Glutamatergic neuron (in vitro differentiated cells): Measurements from ENCODE around the gene FAM120A. TPM values are rescaled to one million over a fixed set of nuclear protein-coding genes. Genes with fewer than 3 reads are reported as not detected.

Source experiments
- DNase-seq: peaks from one replicate; pipeline ENCODE4 v3.0.0; 2022
- H3K27ac Mint-ChIP-seq: one replicate; pipeline ENCODE4 v1.8.0; 2020; ENCODE audit warnings: mild to moderate bottlenecking, mixed read lengths, inconsistent platforms; ENCODE audit not compliant: unreplicated experiment
- H3K27me3 Mint-ChIP-seq: one replicate; pipeline ENCODE4 v1.8.0; 2020; ENCODE audit warnings: mild to moderate bottlenecking, moderate library complexity, mixed read lengths, inconsistent platforms; ENCODE audit not compliant: unreplicated experiment
- H3K36me3 Mint-ChIP-seq: one replicate; pipeline ENCODE4 v1.8.0; 2020; ENCODE audit warnings: mild to moderate bottlenecking, mixed read lengths, inconsistent platforms; ENCODE audit not compliant: unreplicated experiment
- H3K4me1 Mint-ChIP-seq: one replicate; pipeline ENCODE4 v1.8.0; 2020; ENCODE audit warnings: mild to moderate bottlenecking, low read depth, mixed read lengths, inconsistent platforms; ENCODE audit not compliant: unreplicated experiment
- H3K4me3 Mint-ChIP-seq: one replicate; pipeline ENCODE4 v1.8.0; 2020; ENCODE audit warnings: mild to moderate bottlenecking, mixed read lengths, inconsistent platforms; ENCODE audit not compliant: unreplicated experiment
- H3K9me3 Mint-ChIP-seq: one replicate; pipeline ENCODE4 v1.8.0; 2020; ENCODE audit warnings: mild to moderate bottlenecking, moderate library complexity, mixed read lengths, inconsistent platforms; ENCODE audit not compliant: unreplicated experiment
- CTCF ChIP-seq: fragments of 200-600 bp; sonication (generic); IDR thresholded peaks from one replicate; pipeline ENCODE4 v1.5.0; 2021; ENCODE audit not compliant: partially characterized antibody, unreplicated experiment
- total RNA-seq: library from RNA; stranded (reverse); fragmentation: NEBNext Ultra II Directional; extraction: Animal tissue kit (Norgen Biotek cat#: 25700); gene quantifications from one replicate; pipeline ENCODE4 v1.2.1, GENCODE V29; 2021; ENCODE audit not compliant: unreplicated experiment

Gene FAM120A
- total RNA-seq, 1 donor from 2014 or later: 32.3 TPM

DNA sequence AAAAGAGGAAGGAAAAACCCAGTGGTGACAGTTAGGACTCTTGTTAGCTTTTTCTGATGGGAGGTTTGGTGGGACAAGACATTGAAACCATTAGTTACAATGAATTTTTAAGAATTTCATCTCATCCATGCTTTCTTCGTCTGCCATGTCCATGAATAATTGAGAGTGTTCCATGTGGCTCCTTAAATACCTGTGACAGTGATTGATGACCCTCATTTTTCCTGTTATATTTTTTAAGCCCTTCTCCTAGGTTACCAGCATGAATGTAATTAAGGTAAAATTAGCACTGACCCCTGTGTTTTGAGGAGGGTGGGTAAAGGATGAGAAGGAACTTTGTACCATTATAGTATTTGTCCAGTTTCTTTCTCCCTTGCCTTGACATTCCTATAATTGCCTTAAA is 101.4 kb downstream of the FAM120A start:
- no peaks in the 10 kb centered on the region for H3K9me3 Mint-ChIP-seq
- peaks cover 10% of the 10 kb centered on the region for H3K4me1 Mint-ChIP-seq
- H3K27ac Mint-ChIP-seq: no peak overlapping the region
- no peak for DNase-seq
- no peaks in the 10 kb centered on the region for H3K27me3 Mint-ChIP-seq
- H3K4me3 Mint-ChIP-seq: no peak overlapping the region
- no peaks in the 10 kb centered on the region for H3K36me3 Mint-ChIP-seq
- no peak for TF ChIP-seq CTCF

DNA sequence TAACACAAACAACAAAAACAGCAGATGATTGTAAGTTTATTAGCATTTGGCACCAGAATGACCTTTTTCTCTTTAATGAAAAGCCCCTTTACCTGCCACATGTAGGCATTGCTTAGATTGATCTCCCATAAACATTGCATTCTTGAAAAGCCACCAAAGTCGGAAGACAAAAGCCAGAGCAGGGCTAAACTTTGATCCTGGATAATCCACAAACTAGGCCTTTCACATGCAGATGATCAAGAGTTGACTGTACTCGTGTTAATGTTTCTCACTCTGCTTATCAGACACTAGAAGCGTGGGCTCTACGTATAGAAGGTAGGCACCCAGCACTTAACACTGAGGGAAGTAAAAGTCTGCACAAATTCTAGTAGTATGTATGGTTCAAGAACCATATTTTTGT is 103.9 kb downstream of the FAM120A start:
- no peaks in the 10 kb centered on the region for H3K9me3 Mint-ChIP-seq
- H3K36me3 Mint-ChIP-seq: no peaks in the 10 kb centered on the region
- H3K4me3 Mint-ChIP-seq: no peak overlapping the region
- H3K27ac Mint-ChIP-seq: no peak overlapping the region
- no peak for DNase-seq
- TF ChIP-seq CTCF: no peak
- H3K27me3 Mint-ChIP-seq: peaks cover 1% of the 10 kb centered on the region
- peaks cover 14% of the 10 kb centered on the region for H3K4me1 Mint-ChIP-seq

- DNase-seq: no peak
- Mint-ChIP-seq H3K27ac (no peak overlapping the region), H3K4me1 (peaks cover 14% of the 10 kb centered on the region), H3K4me3 (no peak overlapping the region), H3K9me3 (no peaks in the 10 kb centered on the region), H3K27me3 (peaks cover 1% of the 10 kb centered on the region), H3K36me3 (no peaks in the 10 kb centered on the region)
- TF ChIP-seq CTCF: no peak
Observed at GRCh38 chr9:93557366-93558137, 106.1 kb downstream of the FAM120A start.

- TF ChIP-seq CTCF: no peak
- peaks cover 14% of the 10 kb centered on the region for H3K4me1 Mint-ChIP-seq
- no peaks in the 10 kb centered on the region for H3K9me3 Mint-ChIP-seq
- no peak overlapping the region for H3K27ac Mint-ChIP-seq
- H3K4me3 Mint-ChIP-seq: no peak overlapping the region
- no peaks in the 10 kb centered on the region for H3K36me3 Mint-ChIP-seq
- no peak for DNase-seq
- peaks cover 1% of the 10 kb centered on the region for H3K27me3 Mint-ChIP-seq
Observed at GRCh38 chr9:93558503-93558902, 107.0 kb downstream of the FAM120A start.

DNA sequence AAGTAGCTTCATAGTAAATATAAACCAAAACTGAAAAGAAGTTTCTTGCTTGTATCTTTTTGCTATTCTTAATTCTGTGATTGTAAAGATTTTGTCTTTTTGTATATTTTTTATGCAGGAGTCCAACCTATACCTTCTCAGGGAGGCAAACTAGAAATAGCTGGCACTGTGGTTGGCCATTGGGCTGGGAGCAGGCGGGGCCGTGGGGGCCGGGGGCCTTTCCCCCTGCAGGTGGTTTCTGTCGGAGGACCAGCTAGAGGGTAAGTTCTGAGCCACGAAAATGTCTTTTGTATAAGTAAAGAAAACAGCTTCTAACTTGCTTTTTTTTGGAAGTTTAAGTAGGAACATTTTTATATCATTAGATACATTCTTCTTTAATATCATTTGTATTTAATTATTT is 109.5 kb downstream of the FAM120A start:
- H3K9me3 Mint-ChIP-seq: peaks cover 2% of the 10 kb centered on the region
- H3K4me3 Mint-ChIP-seq: no peak overlapping the region
- H3K4me1 Mint-ChIP-seq: peaks cover 14% of the 10 kb centered on the region
- no peak for DNase-seq
- no peak for TF ChIP-seq CTCF
- H3K27me3 Mint-ChIP-seq: peaks cover 1% of the 10 kb centered on the region
- H3K27ac Mint-ChIP-seq: no peak overlapping the region
- H3K36me3 Mint-ChIP-seq: no peaks in the 10 kb centered on the region
